Endothelial cell of umbilical vein (primary cell): Measurements from ENCODE around the gene EME2. TPM values are rescaled to one million over a fixed set of nuclear protein-coding genes. Genes with fewer than 3 reads are reported as not detected.

Source experiments
- BruUV-seq: library from RNA; stranded (reverse); fragments of 400-500 nt; replicated peaks from 2 replicates; lab custom pipeline; 2021; lab: Mats Ljungman, UMichigan
- CTCF ChIA-PET: fragments of 300-600, 350-600 bp; sonication (Branson Sonifier 250); formaldehyde crosslinking; loops from one replicate; lab custom pipeline; 2021; ENCODE audit warnings: antibody characterized with exemption, inconsistent platforms; lab: Charles Lee
- POLR2A ChIA-PET: fragments of 300-600, 350-600 bp; sonication (Branson Sonifier 250); formaldehyde crosslinking; loops from one replicate; lab custom pipeline; 2021; ENCODE audit warnings: antibody characterized with exemption, inconsistent platforms; lab: Charles Lee
- DNase-seq: peaks from one replicate; pipeline ENCODE4 v3.0.0-alpha.2; 2011; ENCODE audit warnings: low read depth, low spot score
- FAIRE-seq: peaks from 2 replicates; lab custom pipeline; 2011; peaks lifted over from hg19 to GRCh38; lab: Jason Lieb, UNC
- H2AFZ ChIP-seq: 2 replicates; pipeline ENCODE4 v1.6.0; 2012; ENCODE audit warnings: low read depth, low read length, control low read depth, inconsistent platforms
- H3K27ac ChIP-seq: 2 replicates; pipeline ENCODE4 v1.5.1; 2011; ENCODE audit warnings: low read depth, mild to moderate bottlenecking, control low read depth, low read length, moderate library complexity; ENCODE audit not compliant: insufficient read depth
- H3K27me3 ChIP-seq, 2 experiments: 2 replicates each; pipeline versions ENCODE4 v1.6.0 to v1.6.1; 2011; ENCODE audit warnings: low read length in 2 of 2, mixed read lengths in 1 of 2; ENCODE audit not compliant: control insufficient read depth in 2 of 2, insufficient read depth in 2 of 2
- H3K36me3 ChIP-seq, 2 experiments: 2 replicates in 1 of 2; 3 replicates in 1 of 2; pipeline ENCODE4 v1.5.1; 2011; ENCODE audit warnings: low read length in 2 of 2, mild to moderate bottlenecking in 1 of 2, moderate library complexity in 1 of 2; ENCODE audit not compliant: control insufficient read depth in 2 of 2, insufficient read depth in 2 of 2; ENCODE audit errors: extremely low read depth in 1 of 2
- H3K4me1 ChIP-seq: 3 replicates; pipeline ENCODE4 v1.5.1; 2011; ENCODE audit warnings: mild to moderate bottlenecking, low read length; ENCODE audit not compliant: control insufficient read depth, insufficient read depth; ENCODE audit errors: extremely low read depth
- H3K4me2 ChIP-seq: 2 replicates; pipeline ENCODE4 v1.6.1; 2011; ENCODE audit warnings: low read length, control low read depth, mixed read lengths; ENCODE audit not compliant: insufficient read depth
- H3K4me3 ChIP-seq, 3 experiments: fragments of 200-600 bp in 1 of 3; sonication (generic), shearing (Covaris generic) in 1 of 3; replicated peaks in 1 of 3; 2 replicates each; pipeline ENCODE4 v1.5.1; 2011 to 2016; ENCODE audit warnings: control low read depth in 3 of 3, low read length in 3 of 3, mild to moderate bottlenecking in 2 of 3, inconsistent platforms in 1 of 3, low read depth in 1 of 3, moderate library complexity in 1 of 3; ENCODE audit not compliant: insufficient read depth in 1 of 3
- H3K79me2 ChIP-seq: 2 replicates; pipeline ENCODE4 v1.6.0; 2012; ENCODE audit warnings: low read length, inconsistent platforms; ENCODE audit not compliant: control insufficient read depth, insufficient read depth
- H3K9ac ChIP-seq: replicated peaks from 2 replicates; pipeline ENCODE3; 2011; ENCODE audit warnings: low read length, control low read depth; ENCODE audit not compliant: insufficient read depth; ENCODE audit errors: extremely low read depth
- H3K9me1 ChIP-seq: replicated peaks from 3 replicates; pipeline ENCODE4 v1.6.0; 2011; ENCODE audit warnings: mild to moderate bottlenecking, low read length; ENCODE audit not compliant: control insufficient read depth, insufficient read depth; ENCODE audit errors: extremely low read depth
- H3K9me3 ChIP-seq: replicated peaks from 2 replicates; pipeline ENCODE4 v1.5.1; 2012; ENCODE audit warnings: low read length, inconsistent platforms; ENCODE audit not compliant: control insufficient read depth, insufficient read depth
- H4K20me1 ChIP-seq: replicated peaks from 2 replicates; pipeline ENCODE3; 2011; ENCODE audit warnings: mild to moderate bottlenecking, low read length; ENCODE audit not compliant: control insufficient read depth, insufficient read depth; ENCODE audit errors: extremely low read depth
- EZH2 ChIP-seq: IDR thresholded peaks from 2 replicates; pipeline ENCODE4 v1.6.1; 2012; ENCODE audit warnings: borderline replicate concordance, low read depth, mild to moderate bottlenecking, moderate library complexity, low read length, inconsistent platforms; ENCODE audit not compliant: severe bottlenecking
- FOS ChIP-seq: IDR thresholded peaks from 2 replicates; pipeline ENCODE4 v1.6.1; 2011; ENCODE audit warnings: mild to moderate bottlenecking, low read length, moderate library complexity, borderline replicate concordance; ENCODE audit not compliant: insufficient read depth
- GATA2 ChIP-seq: IDR thresholded peaks from 2 replicates; pipeline ENCODE4 v1.7.0; 2011; ENCODE audit warnings: low read depth, mild to moderate bottlenecking, moderate library complexity, mixed read lengths, low read length; ENCODE audit not compliant: insufficient read length, insufficient read depth
- JUN ChIP-seq: IDR thresholded peaks from 2 replicates; pipeline ENCODE4 v1.6.1; 2011; ENCODE audit warnings: borderline replicate concordance, low read depth; ENCODE audit not compliant: insufficient read length, insufficient read depth
- MAX ChIP-seq: IDR thresholded peaks from 2 replicates; pipeline ENCODE4 v1.6.1; 2011; ENCODE audit not compliant: insufficient read depth, insufficient read length
- MYC ChIP-seq: IDR thresholded peaks from one replicate; pipeline ENCODE4 v1.6.1; 2011; ENCODE audit warnings: mild to moderate bottlenecking, low read depth, low read length
- POLR2A ChIP-seq: IDR thresholded peaks from 2 replicates; pipeline ENCODE4 v1.6.1; 2012; ENCODE audit warnings: low read depth, mild to moderate bottlenecking, control low read depth, low read length
- POLR2AphosphoS5 ChIP-seq: IDR thresholded peaks from 2 replicates; pipeline ENCODE4 v1.6.1; 2012; ENCODE audit warnings: low read depth, mild to moderate bottlenecking, control low read depth, low read length, moderate library complexity; ENCODE audit not compliant: insufficient read depth
- dilution Hi-C: fragments of 300-500 bp; cut with MboI; formaldehyde crosslinking; loops from one replicate; pipeline ENCODE4 v1.15.0; 2019; ENCODE audit warnings: low sequenced_read_pairs; ENCODE audit not compliant: extremely low pct_ligation_motif_present
- intact Hi-C: fragments of 100-400 bp; cut with micrococcal nuclease; formaldehyde crosslinking; loops from one replicate; pipeline ENCODE4 v1.10.0; 2022
- polyA plus RNA-seq, 4 experiments: library from polyadenylated mRNA; depleted of rRNA in 3 of 4; stranded (reverse) in 3 of 4; unstranded in 1 of 4; fragments of >200 nt; gene quantifications; 2 replicates each; pipeline versions ENCODE4 v1.2.1 to v1.2.3, GENCODE V29; 2011 to 2012; ENCODE audit warnings: missing spikeins in 1 of 4
- total RNA-seq: library from RNA; stranded (reverse); gene quantifications from 2 replicates; pipeline ENCODE4 v1.2.3, GENCODE V29; 2021
- TF ChIP-seq, protein P1 (sequence below), 2 donors: IDR thresholded peaks; 1 replicate in 1 of 2; 2 replicates in 1 of 2; pipeline ENCODE4 v1.5.1; 2011; ENCODE audit warnings: low read length in 2 of 2, mild to moderate bottlenecking in 2 of 2, moderate library complexity in 2 of 2, control low read depth in 1 of 2, inconsistent platforms in 1 of 2, low read depth in 1 of 2; ENCODE audit not compliant: insufficient read depth in 1 of 2; ENCODE audit errors: extremely low read depth in 1 of 2

Gene EME2
- total and polyA plus RNA-seq, 2 donors (not counting 3 experiments of a cell fraction or from before 2014, with no cell fraction given) = 9.7 to 21.4 TPM

DNA sequence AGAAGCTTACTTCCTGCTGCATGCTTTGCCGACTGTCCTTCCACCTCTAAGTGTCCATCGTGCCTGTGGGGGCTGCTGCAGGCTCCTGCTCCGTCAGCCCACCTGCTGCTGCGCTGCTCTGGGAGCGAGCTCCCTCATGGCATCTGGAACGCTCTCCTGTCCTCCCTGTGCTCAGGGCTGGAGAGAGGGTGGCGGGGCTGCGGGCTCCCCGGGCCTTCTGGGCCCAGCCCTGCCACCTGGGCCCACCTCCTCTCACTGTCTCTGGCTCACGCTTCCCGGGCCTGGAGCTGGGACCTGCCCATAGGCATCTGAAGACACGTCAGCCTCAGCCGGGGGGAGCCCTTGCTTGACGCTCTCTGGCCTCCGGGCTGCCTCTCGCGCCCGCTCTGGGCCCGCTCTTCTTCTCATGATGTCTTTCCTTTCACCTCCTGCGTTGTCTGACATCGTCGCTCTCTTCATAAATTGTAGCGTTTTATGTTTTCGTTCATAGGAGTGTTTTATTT is 28.2 kb upstream of the EME2 start:
- Histone ChIP-seq H3K4me3 (no peak overlapping the region), H3K9me1 (no peaks in the 10 kb centered on the region), H4K20me1 (no peaks in the 10 kb centered on the region), H3K9me3 (no peaks in the 10 kb centered on the region), H3K4me1 (no peaks in the 10 kb centered on the region), H3K9ac (no peak overlapping the region), H2AFZ (no peak overlapping the region), H3K27me3 (no peaks in the 10 kb centered on the region), H3K4me2 (no peak overlapping the region), H3K79me2 (no peaks in the 10 kb centered on the region), H3K27ac (no peak overlapping the region), H3K36me3 (peaks cover 4 to 45% of the 10 kb centered on the region in 2 experiments)
- ChIA-PET POLR2A (no interaction called here), CTCF (interaction anchor here (1.4 kb wide), 1 partner anchor 21 kb away, joined by 6 read pairs; no protein-coding TSS in a partner anchor)
- no peak for FAIRE-seq
- no peak for TF ChIP-seq POLR2AphosphoS5
- no peak for TF ChIP-seq MYC
- TF ChIP-seq, protein P1, sequence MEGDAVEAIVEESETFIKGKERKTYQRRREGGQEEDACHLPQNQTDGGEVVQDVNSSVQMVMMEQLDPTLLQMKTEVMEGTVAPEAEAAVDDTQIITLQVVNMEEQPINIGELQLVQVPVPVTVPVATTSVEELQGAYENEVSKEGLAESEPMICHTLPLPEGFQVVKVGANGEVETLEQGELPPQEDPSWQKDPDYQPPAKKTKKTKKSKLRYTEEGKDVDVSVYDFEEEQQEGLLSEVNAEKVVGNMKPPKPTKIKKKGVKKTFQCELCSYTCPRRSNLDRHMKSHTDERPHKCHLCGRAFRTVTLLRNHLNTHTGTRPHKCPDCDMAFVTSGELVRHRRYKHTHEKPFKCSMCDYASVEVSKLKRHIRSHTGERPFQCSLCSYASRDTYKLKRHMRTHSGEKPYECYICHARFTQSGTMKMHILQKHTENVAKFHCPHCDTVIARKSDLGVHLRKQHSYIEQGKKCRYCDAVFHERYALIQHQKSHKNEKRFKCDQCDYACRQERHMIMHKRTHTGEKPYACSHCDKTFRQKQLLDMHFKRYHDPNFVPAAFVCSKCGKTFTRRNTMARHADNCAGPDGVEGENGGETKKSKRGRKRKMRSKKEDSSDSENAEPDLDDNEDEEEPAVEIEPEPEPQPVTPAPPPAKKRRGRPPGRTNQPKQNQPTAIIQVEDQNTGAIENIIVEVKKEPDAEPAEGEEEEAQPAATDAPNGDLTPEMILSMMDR (IDR thresholded peaks at IDR 0.05; ENCODE audit: extremely low read depth in 1 of 2, insufficient read depth in 1 of 2, low read depth in 1 of 2, low read length in 2 of 2) = no peak
- TF ChIP-seq POLR2A = no peak
- TF ChIP-seq MAX = no peak
- no peak for TF ChIP-seq EZH2
- no peak for TF ChIP-seq JUN
- TF ChIP-seq FOS = no peak
- no peak for TF ChIP-seq GATA2
- intact Hi-C loops (no loop called here), dilution Hi-C loops (no loop called here)
- DNase-seq = no peak
- BruUV-seq = no TSS peak
